Measurements from ENCODE around the gene OSBP2.

DNA sequence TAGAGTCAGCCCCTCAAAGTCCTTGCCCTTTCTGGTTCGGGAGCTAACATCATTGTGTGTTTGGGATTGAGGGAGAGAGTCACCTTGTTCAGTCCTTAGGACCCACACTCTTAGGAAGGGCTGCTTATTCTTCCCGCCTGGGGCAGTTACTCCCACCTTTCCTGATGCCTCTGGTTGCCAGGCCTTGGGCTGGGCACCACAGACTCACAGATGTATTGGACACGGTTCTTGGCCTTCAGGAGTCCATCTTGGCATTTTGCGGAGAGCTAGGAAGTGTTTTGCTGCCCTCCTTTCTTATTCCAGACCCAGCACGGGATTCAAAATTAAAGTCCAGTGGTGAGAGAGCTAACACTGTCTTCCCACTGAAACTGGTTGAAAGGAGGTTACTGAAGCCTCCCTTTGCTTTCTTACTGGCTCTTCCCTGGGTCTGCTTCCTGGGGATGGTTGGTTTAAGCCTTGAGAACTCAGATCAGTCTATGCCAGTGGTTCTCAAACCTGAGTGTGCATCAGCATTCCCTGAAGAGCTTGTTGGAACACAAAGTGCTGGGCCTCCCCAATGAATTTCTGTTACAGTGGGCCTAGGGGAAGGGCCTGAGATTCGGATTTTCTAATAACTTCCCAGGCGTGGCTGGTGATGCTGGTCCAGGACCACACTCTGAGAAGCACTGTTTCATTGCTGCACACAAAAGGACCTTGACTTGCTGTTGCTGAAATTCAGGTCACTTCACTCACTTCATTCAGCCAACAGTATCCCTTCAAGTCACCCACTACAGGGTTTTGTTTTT is 1.4 kb downstream of the OSBP2 start:
- TF ChIP-seq POLR2A (IDR thresholded peaks at IDR 0.05) = no peak
- TF ChIP-seq, protein P1, sequence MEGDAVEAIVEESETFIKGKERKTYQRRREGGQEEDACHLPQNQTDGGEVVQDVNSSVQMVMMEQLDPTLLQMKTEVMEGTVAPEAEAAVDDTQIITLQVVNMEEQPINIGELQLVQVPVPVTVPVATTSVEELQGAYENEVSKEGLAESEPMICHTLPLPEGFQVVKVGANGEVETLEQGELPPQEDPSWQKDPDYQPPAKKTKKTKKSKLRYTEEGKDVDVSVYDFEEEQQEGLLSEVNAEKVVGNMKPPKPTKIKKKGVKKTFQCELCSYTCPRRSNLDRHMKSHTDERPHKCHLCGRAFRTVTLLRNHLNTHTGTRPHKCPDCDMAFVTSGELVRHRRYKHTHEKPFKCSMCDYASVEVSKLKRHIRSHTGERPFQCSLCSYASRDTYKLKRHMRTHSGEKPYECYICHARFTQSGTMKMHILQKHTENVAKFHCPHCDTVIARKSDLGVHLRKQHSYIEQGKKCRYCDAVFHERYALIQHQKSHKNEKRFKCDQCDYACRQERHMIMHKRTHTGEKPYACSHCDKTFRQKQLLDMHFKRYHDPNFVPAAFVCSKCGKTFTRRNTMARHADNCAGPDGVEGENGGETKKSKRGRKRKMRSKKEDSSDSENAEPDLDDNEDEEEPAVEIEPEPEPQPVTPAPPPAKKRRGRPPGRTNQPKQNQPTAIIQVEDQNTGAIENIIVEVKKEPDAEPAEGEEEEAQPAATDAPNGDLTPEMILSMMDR (IDR thresholded peaks at IDR 0.05) = no peak
